CD1c-positive myeloid dendritic cell (primary cell): ENCODE results near the gene NUP93.
"Not testable (repeated sequence)": the region's sequence is repeated elsewhere in the genome, so short reads cannot be mapped to it uniquely, and the experiment has no call there.

Source experiments
- DNase-seq: peaks from one replicate; pipeline ENCODE4 v3.0.0-alpha.2; 2016; ENCODE audit errors: extremely low spot score

Gene NUP93

DNA sequence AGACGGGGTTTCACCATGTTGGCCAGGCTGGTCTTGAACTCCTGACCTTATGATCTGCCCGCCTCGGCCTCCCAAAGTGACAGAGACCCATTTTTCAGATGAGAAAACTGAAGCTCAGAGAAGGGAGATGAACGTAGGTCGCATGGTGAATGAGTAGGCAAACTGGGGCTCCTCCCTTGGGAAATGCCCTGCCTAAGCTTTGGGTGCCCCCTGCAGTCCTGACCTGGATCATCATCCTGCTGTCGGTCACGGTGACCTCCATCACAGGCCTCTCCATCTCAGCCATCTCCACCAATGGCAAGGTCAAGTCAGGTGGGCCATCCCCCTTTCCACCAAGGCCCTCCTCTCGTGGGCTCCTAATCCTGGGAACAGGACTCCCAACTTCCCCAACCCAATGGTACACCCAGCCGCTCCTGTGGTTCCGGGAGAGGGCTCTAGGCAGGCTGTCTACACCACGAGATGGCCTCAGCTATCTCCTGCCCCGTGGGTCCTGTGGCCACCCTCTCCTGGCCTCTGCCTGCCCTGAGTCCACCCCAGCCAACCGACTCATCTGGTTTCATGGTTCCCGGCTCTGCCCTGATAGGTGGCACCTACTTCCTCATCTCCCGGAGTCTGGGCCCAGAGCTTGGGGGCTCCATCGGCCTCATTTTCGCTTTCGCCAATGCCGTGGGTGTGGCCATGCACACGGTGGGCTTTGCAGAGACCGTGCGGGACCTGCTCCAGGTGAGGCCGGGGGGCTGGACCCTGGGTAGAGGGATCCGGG lies 139.8 kb downstream of the NUP93 start:
- peak; percentile 31 for DNase-seq

DNA sequence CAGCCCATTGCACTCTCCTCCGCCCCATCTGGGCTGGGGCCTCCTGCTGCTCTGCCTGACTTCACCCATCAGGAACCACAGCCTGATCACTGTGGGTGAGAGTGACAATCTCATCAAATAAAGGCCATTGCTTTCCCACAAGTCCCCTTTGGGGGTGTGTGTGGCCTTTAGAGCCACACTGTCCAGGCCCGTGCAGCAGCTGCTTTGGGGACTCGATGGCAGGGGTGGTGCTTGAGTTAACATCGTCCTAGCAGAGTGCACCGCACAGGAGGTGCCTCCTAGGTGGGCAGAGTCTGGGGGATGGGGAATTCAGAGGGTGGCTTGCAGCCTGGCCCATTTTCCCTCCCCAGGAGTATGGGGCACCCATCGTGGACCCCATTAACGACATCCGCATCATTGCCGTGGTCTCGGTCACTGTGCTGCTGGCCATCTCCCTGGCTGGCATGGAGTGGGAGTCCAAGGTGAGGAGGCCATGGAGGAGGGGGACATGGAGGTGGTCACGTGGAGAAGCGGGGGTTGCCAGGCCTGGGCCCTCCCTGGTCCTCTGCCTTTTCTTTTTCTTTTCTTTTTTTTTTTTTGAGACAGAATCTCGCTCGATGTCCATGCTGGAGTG lies 140.5 kb downstream of the NUP93 start:
- no peak for DNase-seq

DNA sequence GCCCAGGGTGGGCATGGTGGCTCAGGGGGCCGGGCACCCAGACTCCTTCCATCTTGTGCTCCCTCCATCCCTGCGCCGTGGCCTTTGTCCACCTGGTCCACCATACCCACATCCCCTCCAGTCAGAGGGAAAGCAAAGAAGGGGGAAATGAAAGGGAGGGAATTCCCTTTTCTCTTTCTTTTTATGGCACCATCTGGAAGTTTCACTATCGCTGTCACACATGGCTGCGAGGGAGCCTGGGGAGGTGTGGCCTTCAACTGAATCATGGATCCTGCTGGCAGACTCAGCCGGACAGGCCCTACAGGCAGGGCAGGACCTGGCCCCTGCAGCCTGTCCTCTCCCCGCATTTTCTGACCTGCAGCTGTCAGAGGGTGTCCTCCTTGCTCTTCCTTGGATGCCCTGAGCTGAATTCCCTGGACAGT lies 141.3 kb downstream of the NUP93 start:
- peak; percentile 82 for DNase-seq

DNA sequence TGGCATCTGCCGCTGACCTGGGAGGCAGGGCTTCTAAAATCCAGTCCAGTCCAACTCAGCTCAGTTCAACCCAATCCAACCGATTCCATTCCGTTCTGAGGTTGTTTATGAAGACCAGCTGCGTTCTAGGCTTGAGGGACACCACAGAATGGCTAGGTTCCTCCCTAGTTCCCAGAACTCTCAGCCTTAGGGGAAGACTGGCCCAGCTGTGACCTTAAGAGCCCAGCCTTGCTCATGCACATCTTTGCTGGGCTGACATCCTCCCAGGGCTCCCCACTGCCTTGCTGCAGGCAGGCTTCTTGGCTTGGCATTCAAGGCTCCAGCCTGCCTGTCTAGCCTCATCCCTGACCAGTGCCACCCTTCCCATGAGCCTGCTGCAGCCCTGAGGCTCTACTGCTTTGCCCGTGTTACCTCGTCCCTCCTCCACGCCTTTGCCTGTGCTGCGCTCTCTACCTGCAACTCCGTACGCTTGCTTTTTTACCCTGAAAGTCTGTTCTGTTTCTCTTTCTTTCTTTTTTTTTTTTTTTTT lies 143.0 kb downstream of the NUP93 start:
- peak; percentile 65 for DNase-seq

DNA sequence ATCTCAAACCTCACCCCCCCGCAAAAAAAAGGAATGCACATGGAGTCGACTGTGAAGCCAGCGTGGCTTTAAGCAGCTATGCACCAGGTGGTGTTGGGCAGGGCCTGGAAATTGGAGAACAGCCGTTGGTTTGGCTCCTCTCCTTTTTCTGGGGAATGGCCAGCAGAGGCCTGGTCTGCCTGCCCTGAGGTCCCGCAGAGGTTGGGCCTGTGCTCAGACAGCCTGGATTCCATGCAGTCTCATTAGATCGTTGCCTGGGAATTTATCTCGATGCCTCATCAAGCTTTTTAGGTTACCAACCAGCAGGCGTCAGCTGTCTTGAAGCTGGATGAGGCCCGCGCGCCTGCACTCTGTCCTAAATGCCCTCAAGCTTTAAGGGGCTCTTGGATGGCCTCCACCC lies 144.9 kb downstream of the NUP93 start:
- no peak for DNase-seq

DNA sequence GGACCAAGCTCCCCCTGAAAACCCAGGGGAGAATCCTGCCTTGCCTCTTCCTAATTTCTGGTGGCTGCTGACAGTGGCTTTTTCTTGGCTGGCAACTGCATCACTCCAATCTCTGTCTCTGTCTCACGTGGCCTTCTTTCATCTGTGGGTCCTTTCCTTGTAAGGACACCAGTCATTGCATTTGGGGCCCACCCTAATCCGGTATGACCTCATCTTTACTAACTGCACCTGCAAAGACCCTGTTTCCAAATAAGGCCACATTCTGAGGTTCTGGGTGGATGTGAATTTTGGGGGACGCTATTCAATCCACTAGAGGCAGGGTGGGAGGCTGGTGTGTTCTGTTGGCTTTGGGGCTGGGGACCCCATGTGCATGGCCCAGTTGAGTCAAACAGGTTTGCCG lies 146.1 kb downstream of the NUP93 start:
- no peak for DNase-seq

DNA sequence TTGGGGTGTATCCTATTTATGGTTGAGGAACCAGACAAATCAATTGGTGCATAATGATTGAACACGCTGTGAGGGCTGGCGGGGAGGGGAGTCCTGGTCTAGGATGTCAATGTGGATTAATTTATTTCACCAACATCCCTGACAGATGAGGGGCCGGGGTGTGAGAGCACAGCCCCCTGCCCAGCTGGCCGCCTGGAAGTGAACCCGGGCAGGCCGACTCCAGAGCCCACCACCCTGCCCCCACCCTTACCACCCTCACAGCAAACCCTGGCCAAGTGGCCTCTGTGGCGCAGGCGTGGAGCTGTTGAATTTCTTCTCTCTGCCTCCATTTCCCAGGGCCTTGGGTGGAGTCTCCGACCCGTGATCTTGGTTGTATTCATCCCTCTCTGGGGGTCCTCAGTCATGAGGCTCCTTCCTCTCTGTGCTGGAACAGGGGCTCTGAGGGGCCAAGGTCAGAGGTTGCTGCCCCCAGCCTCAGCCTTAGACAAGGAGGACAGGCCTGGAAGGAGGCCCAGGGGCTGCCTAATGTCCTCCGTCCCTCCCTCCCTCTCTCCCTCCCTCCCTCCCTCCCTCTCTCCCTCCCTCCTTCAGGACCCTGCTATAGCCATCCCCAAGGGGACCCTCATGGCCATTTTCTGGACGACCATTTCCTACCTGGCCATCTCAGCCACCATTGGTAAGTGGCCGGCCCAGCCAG lies 147.7 kb downstream of the NUP93 start:
- no peak for DNase-seq

DNA sequence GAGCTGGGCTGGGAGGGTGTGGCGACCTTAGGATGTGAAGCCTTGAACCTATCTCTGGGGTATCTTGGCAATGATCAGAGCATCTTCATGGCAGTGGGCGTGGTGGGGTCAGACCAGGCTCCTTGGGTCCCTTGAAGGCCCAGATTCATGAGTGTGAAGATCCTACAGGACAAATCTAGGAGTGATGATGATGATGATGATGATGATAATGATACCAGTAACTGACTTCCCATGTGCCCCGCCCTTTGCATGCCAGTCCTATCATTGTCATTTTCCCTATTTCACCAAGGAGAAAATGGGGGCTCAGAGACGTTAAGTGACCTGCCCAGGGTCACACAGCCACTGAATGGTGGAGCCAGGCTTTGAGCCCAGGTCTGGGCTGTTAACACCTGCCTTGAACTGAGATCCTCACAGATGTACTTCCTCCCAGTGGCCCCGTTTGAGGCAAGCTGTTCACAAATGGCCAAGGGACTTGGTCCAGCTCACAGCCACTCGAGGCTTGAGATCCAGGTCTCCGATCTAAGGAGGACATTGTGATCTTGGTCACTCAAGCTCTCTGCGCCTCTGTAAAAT lies 148.4 kb downstream of the NUP93 start:
- no peak for DNase-seq

DNA sequence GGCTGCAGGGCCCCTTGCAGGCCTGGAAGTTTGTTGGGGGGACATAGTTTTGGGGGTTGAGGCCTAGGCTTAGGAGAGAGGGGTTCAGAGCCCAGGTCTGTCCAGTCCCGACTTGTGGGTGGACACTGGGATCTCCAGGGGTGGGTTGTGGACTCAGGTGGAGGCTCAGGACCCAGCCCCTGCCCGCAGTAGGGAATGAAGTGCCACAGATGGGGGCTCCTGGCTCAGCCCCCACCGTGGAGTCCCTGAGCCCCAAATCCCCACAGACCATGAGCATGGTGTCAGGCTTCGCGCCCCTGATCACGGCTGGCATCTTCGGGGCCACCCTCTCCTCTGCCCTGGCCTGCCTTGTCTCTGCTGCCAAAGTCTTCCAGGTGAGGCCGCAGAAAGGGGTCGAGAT lies 149.3 kb downstream of the NUP93 start:
- no peak for DNase-seq

DNA sequence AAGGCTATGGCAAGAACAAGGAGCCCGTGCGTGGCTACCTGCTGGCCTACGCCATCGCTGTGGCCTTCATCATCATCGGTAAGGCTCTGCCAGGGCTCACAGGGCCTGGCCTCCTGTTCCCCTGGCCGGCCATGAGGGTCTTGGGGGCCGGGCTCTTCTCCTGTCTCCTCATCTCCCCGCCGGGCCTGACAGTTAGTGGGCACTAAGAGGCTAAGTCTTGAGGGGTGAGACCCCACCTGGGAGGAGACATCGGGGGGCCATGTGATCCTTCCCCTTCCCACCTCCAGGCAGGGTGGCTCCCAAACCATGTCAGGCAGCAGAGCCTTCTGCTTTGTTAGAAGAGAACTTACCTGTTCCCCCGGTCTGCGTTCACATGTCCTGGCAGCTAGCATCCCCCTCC lies 150.2 kb downstream of the NUP93 start:
- no peak for DNase-seq

DNA sequence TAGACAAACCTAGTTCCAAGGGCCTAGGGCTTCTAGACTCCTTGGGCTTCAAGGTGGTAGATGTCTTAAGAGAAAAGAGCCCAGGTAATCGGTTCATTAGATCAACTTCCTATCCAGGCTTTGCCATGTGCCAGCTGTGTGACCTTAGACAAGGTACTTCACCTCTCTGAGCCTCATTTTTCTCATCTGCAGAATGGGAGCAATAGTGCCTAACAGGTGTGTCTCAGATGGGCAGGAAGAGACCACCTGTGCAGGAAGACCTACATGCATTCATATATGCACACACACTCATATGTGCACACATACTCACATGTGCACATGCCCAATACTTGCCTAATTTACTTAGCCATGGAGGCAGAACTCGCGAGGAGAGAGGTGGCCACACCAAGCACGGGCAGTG lies 150.8 kb downstream of the NUP93 start:
- DNase-seq = no peak

DNA sequence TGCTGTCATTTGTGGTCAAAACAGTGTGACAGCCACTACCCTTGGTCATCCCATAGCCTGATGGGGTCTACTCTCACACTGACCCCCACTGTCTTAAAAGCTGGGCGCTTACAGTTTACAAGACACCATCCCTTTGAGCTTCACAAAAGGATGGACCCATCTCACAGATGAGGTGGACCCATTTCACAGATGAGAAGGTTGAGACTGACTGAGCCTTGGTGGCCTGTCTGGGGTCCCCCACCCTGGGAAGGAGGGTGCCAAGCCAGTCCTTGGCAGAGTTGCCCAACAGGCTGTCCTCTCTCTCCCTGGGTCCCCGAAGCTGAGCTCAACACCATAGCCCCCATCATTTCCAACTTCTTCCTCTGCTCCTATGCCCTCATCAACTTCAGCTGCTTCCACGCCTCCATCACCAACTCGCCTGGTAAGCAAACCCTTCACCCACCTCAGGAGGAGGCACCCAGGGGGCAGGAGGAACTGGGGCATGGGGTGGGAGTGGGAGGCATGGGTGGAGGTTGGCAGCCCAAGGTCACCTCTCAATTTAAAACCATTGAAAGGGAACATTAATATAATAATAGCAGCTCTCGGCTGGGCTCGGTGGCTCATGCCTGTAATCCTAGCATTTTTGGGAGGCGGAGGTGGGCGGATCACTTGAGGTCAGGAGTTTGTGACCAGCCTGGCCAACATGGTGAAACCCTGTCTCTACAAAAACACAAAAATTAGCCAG lies 152.3 kb downstream of the NUP93 start:
- no peak for DNase-seq

DNA sequence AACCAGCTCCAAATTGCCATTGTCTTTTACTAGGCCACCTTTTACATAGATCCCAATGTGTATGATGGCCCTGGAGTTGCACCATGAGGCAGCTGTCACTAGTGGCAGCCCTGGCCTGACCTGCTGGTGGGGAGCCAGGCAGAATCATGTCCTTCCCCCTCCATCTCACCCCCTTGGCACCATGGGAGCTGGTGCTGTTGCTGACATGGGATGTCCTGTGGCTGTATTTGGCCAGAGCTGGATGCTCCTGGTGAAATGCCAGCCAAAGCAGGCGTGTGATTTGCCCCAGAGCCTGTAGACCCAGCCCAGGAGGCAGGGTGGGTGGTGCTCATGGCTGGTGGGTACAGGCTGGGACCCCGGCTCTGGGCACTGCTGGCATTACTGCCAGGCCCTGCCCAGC lies 153.7 kb downstream of the NUP93 start:
- no peak for DNase-seq

DNA sequence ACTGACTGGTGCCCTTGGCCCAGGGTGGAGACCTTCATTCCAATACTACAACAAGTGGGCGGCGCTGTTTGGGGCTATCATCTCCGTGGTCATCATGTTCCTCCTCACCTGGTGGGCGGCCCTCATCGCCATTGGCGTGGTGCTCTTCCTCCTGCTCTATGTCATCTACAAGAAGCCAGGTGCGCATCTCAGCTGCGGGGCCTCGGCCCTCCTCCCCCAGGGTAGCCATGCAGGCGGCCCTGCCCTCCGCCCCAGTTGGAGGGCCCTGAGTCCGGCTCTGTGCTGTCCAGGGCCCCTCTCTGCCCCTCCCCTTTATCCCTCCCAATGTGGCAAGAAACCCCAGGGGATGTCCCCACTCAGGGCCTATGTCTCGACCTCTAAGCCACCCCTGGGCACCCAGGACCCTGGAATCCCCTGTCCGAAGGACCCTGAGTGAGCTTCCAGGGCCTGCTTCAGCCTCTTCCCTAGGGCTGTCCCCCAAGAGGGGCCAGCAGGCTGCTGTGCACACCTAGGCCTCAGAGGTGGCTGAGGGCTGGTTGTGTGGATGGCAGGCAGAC lies 154.2 kb downstream of the NUP93 start:
- no peak for DNase-seq

DNA sequence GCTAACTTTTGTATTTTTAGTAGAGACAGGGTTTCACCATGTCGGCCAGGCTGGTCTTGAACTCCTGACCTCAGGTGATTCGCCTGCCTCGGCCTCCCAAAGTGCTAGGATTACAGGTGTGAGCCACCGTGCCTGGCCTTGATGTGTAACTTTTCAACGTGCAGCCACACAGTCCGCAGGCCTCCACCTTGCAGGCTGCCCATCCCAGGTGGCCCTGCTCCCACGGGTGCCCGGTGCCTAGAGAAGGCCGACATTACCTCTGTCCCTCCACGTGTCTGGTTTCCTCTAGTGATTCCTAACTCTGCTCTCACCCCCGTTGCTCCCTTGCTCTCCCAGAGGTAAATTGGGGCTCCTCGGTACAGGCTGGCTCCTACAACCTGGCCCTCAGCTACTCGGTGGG lies 155.0 kb downstream of the NUP93 start:
- DNase-seq = not testable (repeated sequence)

DNA sequence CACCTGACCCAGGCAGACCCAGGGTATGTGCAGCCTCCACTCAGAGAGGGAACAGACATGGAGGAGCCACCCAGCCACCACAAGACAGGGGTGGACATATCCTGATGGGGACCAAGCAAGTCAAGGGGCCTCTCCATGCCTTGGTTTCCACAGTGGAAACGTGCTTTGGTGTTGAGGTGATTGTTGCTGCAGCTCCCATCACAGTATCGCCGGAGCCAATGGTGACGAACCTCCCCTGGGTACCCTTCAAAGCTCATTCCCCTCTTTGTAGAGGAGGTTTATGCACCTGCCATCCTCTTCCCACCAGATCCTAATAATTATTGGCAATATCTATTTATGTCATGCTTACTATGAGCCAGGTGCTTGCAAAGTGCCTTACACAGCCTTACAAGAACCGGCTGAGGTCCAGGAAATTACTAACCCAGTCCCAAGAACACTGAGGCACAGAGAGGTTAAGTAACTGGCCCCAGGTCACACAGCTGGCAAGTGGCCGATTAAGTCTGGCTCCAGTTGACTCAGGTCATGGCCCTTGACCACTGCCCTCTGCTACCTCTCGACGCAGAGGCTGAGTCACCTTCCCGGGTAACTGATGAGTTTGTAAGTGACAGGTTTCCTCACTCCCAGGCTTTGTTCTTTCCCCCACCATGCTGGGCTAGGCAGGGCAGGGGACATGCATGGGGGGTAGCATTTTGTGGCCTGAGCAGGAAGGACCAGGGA lies 155.7 kb downstream of the NUP93 start:
- no peak for DNase-seq

DNA sequence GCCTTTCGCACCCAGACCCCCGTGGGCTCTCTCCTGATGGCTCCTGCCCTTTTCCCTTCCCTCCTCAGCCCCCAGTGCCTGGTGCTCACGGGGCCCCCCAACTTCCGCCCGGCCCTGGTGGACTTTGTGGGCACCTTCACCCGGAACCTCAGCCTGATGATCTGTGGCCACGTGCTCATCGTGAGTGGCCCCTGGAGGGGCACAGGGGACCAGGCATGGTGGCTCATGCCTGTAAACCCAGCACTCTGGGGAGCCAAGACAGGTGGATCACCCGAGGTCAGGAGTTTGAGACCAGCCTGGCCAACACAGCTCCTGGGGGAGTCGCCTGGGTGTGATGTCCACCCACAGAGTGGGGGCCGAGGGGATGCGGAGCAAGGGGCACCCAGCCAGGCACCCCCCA lies 156.4 kb downstream of the NUP93 start:
- DNase-seq = no peak

DNA sequence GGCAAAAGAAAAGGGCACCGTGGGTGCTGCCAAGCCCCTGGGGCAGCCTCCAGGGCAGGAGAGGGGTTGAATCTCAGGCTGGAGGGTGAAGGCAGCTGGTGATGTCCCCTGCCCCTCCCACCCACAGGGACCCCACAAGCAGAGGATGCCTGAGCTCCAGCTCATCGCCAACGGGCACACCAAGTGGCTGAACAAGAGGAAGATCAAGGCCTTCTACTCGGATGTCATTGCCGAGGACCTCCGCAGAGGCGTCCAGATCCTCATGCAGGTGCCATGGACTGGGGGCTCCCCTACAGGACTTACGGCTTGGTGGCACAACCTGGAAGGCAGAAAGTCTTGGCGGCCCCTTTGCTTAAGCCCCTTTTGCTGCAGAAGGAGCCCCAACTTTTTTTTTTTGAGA lies 156.9 kb downstream of the NUP93 start:
- DNase-seq = no peak

DNA sequence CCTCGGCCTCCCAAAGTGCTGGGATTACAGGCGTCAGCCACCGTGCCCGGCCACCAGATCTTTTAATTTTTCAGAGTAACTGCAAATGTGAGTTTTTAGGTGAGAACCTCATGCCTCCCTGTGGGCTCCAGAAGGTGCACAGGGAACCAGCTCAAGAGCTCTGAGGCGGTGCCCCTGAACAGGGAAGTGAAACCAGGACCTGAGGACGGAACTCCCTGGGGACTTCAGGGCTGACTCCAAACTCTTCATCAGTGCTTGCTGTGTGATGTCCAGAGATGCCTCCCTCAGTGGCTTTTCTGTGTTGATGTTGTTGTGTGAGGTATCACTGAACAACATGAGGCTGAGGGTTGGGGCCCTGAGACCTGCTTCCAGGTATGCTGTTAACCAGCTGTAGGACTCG lies 158.9 kb downstream of the NUP93 start:
- DNase-seq = peak; percentile 79

DNA sequence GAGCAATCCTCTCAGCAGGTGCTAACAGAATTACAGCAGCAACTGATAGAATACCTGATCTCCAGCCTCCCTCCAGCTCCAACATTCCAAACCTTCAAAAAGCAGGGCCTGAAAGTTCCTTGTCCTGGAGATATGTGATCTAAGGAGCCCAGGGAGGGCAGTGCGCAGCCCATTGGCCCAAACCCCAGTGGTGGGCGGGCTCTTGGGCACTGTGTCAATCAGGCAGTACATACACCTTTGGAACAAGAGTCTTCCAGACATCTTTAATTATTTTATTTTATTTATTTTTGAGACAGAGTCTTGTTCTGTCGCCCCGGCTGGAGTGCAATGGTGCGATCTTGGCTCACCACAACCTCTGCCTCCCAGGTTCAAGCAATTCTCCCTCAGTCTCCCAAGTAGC lies 159.3 kb downstream of the NUP93 start:
- DNase-seq = no peak

DNA sequence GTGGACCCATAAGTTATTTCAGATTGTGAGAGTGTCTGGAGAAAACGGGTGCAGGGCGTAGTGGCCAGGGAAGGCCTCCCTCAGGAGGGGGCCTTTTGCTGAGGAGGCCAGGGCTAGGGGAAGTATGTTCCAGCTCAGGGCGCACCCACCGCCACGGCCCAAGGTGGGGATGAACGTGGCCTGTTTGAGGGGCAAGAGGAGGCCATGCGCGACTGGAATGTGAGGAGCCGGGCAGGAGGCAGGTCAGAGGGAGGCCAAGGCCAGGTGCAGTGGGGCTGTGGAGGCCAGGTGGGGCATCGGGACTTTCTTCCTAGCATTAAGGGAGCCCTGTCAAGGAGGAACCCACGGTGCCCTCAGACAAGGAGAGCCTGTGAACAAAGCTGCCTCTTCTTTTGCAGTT lies 161.8 kb downstream of the NUP93 start:
- no peak for DNase-seq
